ENCODE data around the gene PTPA. TPM values are rescaled to one million over a fixed set of nuclear protein-coding genes. Genes with fewer than 3 reads are reported as not detected.

The PTPA gene
- polyA plus RNA-seq, 3 donors, result 11.7 to 38.5 (median 12.4) TPM

DNA sequence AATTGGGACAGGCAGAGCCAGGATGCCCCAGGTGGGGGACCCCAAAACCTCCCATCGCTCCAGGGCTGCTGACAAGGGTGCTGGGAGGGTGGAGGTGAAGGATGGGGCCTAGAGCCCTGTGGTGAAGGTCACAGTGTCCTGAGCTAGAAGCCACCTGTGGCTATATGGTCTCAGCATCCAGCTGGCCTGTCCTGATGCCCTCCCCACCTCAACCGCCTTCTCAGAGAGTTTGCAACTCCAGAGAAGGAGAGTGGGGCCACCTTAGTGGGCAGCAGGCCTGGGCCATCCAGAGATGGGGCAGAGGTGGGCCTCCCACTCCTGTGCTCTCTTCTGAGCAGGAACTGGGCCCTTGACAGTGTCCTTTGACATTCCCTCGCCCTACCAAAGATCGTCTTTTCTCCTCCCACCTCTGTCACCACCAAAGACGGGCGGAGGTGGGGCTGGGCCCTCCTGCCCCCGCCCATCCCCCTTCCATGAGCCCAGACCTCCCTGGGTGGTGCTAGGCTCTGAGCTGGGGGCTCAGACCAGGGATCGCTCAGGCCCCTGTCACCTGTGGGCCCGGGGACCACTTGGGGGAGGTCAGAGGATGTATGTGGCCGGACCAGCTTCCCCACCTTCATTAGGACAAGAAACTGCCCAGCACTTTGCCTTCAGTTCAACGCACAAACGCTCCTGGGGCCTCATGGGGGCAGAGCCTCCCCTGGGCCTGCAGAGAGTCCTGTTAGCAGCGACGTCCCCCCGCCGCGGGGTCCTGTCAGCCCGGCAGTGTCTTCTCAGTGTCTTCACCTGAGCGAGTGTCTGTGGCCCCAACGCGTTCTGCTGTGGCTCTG, 40.3 kb upstream of the PTPA start:
- no peaks in the 10 kb centered on the region for H3K9me3 ChIP-seq (replicated peaks in 1 of 2; ENCODE audit: control insufficient read depth in 1 of 2, insufficient read depth in 1 of 2, low read length in 2 of 2)
- no peaks in the 10 kb centered on the region for H4K20me1 ChIP-seq (ENCODE audit: insufficient read depth, low read length)
- H3K4me2 ChIP-seq (replicated peaks; ENCODE audit: extremely low read depth, low read length, poor library complexity, severe bottlenecking), result no peak overlapping the region
- H3K27me3 Mint-ChIP-seq (ENCODE audit: low read depth in 3 of 3), result peaks cover 0 to 2% (median 0%) of the 10 kb centered on the region in 3 donors
- H3K9me3 Mint-ChIP-seq, result peaks cover 0 to 3% (median 0%) of the 10 kb centered on the region in 7 donors
- no peak overlapping the region for H3K4me3 ChIP-seq (replicated peaks in 1 of 3; ENCODE audit: low read depth in 2 of 3, low read length in 3 of 3)
- no peak overlapping the region for H3K27ac ChIP-seq (ENCODE audit: low read depth in 1 of 2, low read length in 2 of 2)
- TF ChIP-seq, protein P1, sequence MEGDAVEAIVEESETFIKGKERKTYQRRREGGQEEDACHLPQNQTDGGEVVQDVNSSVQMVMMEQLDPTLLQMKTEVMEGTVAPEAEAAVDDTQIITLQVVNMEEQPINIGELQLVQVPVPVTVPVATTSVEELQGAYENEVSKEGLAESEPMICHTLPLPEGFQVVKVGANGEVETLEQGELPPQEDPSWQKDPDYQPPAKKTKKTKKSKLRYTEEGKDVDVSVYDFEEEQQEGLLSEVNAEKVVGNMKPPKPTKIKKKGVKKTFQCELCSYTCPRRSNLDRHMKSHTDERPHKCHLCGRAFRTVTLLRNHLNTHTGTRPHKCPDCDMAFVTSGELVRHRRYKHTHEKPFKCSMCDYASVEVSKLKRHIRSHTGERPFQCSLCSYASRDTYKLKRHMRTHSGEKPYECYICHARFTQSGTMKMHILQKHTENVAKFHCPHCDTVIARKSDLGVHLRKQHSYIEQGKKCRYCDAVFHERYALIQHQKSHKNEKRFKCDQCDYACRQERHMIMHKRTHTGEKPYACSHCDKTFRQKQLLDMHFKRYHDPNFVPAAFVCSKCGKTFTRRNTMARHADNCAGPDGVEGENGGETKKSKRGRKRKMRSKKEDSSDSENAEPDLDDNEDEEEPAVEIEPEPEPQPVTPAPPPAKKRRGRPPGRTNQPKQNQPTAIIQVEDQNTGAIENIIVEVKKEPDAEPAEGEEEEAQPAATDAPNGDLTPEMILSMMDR (IDR thresholded peaks at IDR 0.05), result no peak
- H3K4me1 ChIP-seq (ENCODE audit: control insufficient read depth in 1 of 2, insufficient read depth in 2 of 2, low read length in 2 of 2), result peaks cover 18 to 20% of the 10 kb centered on the region in 2 donors
- no peak overlapping the region for H2AFZ ChIP-seq (ENCODE audit: insufficient read depth, low read depth, low read length, poor library complexity, severe bottlenecking)
- intact Hi-C loops (cut with micrococcal nuclease), result no loop called here
- H3K27ac Mint-ChIP-seq, result peak overlapping the region in 2 of 7 donors; percentile 71 to 78
- peak in 1 of 3 donors; percentile 2 for DNase-seq
- peaks cover 21% of the 10 kb centered on the region for H3K4me1 Mint-ChIP-seq
- 86% methylated on average over 18 of the region's 21 CpGs for WGBS (ENCODE audit: insufficient coverage)
- H3K4me3 Mint-ChIP-seq, result no peak overlapping the region
- H3K36me3 Mint-ChIP-seq, result peaks cover 15 to 43% of the 10 kb centered on the region in 2 donors
- H3K27me3 ChIP-seq (ENCODE audit: control insufficient read depth in 2 of 2, insufficient read depth in 2 of 2, low read length in 2 of 2), result no peaks in the 10 kb centered on the region
- H3K36me3 ChIP-seq (replicated peaks in 1 of 2; ENCODE audit: control insufficient read depth in 1 of 2, insufficient read depth in 2 of 2, low read length in 2 of 2), result peaks cover 23 to 28% of the 10 kb centered on the region in 2 donors
- H3K79me2 ChIP-seq (ENCODE audit: insufficient read depth, low read length), result no peaks in the 10 kb centered on the region
- no peak overlapping the region for H3K9ac ChIP-seq (ENCODE audit: insufficient read depth, low read length, poor library complexity, severe bottlenecking)

DNA sequence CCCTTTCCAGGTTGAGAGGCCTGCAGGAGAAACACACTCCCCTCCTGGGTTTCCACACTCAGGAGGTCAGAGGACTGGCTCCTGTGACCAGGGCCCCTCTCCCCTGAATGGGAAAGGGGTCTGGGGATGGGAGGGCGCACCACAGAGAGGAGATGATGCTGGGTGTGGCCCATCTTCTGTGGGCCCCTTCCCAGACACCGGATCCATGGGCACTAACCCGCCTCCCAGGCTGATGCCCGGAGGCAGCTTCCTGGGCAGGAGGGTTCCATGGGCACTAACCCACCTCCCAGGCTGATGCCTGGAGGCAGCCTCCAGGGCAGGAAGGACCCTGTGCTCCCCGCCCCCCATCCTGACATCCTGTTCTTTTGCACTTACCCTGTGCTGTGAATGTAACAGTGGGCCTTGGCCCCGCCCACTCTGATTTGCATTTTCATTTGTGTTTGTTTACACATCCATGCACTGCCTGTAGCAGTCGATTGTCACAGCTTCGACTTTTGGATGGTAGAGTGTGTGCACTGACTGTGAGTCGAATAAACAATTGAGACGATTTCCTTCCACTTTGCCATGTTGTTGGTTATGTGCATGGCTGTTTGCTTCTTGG, 39.6 kb upstream of the PTPA start:
- peak overlapping the region in 1 of 7 donors; percentile 35 for H3K27ac Mint-ChIP-seq
- DNase-seq, result no peak
- no peaks in the 10 kb centered on the region for H4K20me1 ChIP-seq (ENCODE audit: insufficient read depth, low read length)
- WGBS (ENCODE audit: insufficient coverage), result 71% methylated on average over 4 of the region's 10 CpGs
- H3K36me3 Mint-ChIP-seq, result peaks cover 14 to 37% of the 10 kb centered on the region in 2 donors
- H3K27ac ChIP-seq (ENCODE audit: low read depth in 1 of 2, low read length in 2 of 2), result no peak overlapping the region
- H3K4me2 ChIP-seq (replicated peaks; ENCODE audit: extremely low read depth, low read length, poor library complexity, severe bottlenecking), result no peak overlapping the region
- peaks cover 18 to 20% of the 10 kb centered on the region in 2 donors for H3K4me1 ChIP-seq (ENCODE audit: control insufficient read depth in 1 of 2, insufficient read depth in 2 of 2, low read length in 2 of 2)
- H3K4me3 ChIP-seq (replicated peaks in 1 of 3; ENCODE audit: low read depth in 2 of 3, low read length in 3 of 3), result no peak overlapping the region
- no peak overlapping the region for H3K4me3 Mint-ChIP-seq
- H3K9me3 Mint-ChIP-seq, result no peaks in the 10 kb centered on the region
- H3K4me1 Mint-ChIP-seq, result peaks cover 21% of the 10 kb centered on the region
- TF ChIP-seq, protein P1 (IDR thresholded peaks at IDR 0.05), result no peak
- no peak overlapping the region for H2AFZ ChIP-seq (ENCODE audit: insufficient read depth, low read depth, low read length, poor library complexity, severe bottlenecking)
- no peaks in the 10 kb centered on the region for H3K79me2 ChIP-seq (ENCODE audit: insufficient read depth, low read length)
- H3K27me3 ChIP-seq (ENCODE audit: control insufficient read depth in 2 of 2, insufficient read depth in 2 of 2, low read length in 2 of 2), result no peaks in the 10 kb centered on the region
- peaks cover 20 to 26% of the 10 kb centered on the region in 2 donors for H3K36me3 ChIP-seq (replicated peaks in 1 of 2; ENCODE audit: control insufficient read depth in 1 of 2, insufficient read depth in 2 of 2, low read length in 2 of 2)
- intact Hi-C loops (cut with micrococcal nuclease), result no loop called here
- peaks cover 0 to 2% (median 0%) of the 10 kb centered on the region in 3 donors for H3K27me3 Mint-ChIP-seq (ENCODE audit: low read depth in 3 of 3)
- H3K9ac ChIP-seq (ENCODE audit: insufficient read depth, low read length, poor library complexity, severe bottlenecking), result no peak overlapping the region
- no peaks in the 10 kb centered on the region for H3K9me3 ChIP-seq (replicated peaks in 1 of 2; ENCODE audit: control insufficient read depth in 1 of 2, insufficient read depth in 1 of 2, low read length in 2 of 2)

Data from CD14-positive monocyte (primary cell).